ENCODE data around the gene CWC27.

The CWC27 gene

GRCh38 chr5:65059681-65060598, 291.2 kb downstream of the CWC27 start:
- peak overlapping the region; percentile 76 for H3K27ac ChIP-seq
- DNase-seq (ENCODE audit: low read depth, low spot score): peak; percentile 43

- no peak for DNase-seq (ENCODE audit: low read depth, low spot score)
- H3K27ac ChIP-seq: no peak overlapping the region
Measured at GRCh38 chr5:65061250-65061973, 292.7 kb downstream of the CWC27 start.

GRCh38 chr5:65061974-65062353, 293.2 kb downstream of the CWC27 start:
- H3K27ac ChIP-seq: no peak overlapping the region
- DNase-seq (ENCODE audit: low read depth, low spot score): no peak

GRCh38 chr5:65062469-65063083, 293.8 kb downstream of the CWC27 start:
- peak overlapping the region; percentile 13 for H3K27ac ChIP-seq
- peak; percentile 18 for DNase-seq (ENCODE audit: low read depth, low spot score)

GRCh38 chr5:65065001-65065511, 296.3 kb downstream of the CWC27 start:
- DNase-seq (ENCODE audit: low read depth, low spot score): no peak
- no peak overlapping the region for H3K27ac ChIP-seq

GRCh38 chr5:65066387-65067146, 297.8 kb downstream of the CWC27 start:
- no peak overlapping the region for H3K27ac ChIP-seq
- DNase-seq (ENCODE audit: low read depth, low spot score): no peak

GRCh38 chr5:65067147-65067506, 298.4 kb downstream of the CWC27 start:
- H3K27ac ChIP-seq: no peak overlapping the region
- no peak for DNase-seq (ENCODE audit: low read depth, low spot score)

Measured in epithelial cell of prostate (primary cell).